ENCODE results near the gene SRCAP. TPM values are rescaled to one million over a fixed set of nuclear protein-coding genes. Genes with fewer than 3 reads are reported as not detected.

SRCAP gene
- polyA plus RNA-seq, 1 of the 3 experiments (the other 2 are of a cell fraction): 5.6 TPM

GRCh38 chr16:30761427-30761927, 62.5 kb downstream of the SRCAP start:
- DNase-seq: peak; percentile 72
- H4K20me1 ChIP-seq (ENCODE audit: insufficient read depth): no peaks in the 10 kb centered on the region
- H3K36me3 ChIP-seq (replicated peaks in 1 of 2; ENCODE audit: control insufficient read depth in 1 of 2, insufficient read depth in 2 of 2, low read length in 1 of 2): peaks cover 29 to 57% of the 10 kb centered on the region in 2 experiments
- peaks cover 49% of the 10 kb centered on the region for H3K79me2 ChIP-seq (ENCODE audit: insufficient read depth)
- TF ChIP-seq TEAD4 (IDR thresholded peaks at IDR 0.05; ENCODE audit: borderline replicate concordance, insufficient read depth) (no peak), EZH2phosphoT487 (IDR thresholded peaks at IDR 0.05; ENCODE audit: borderline replicate concordance, low read depth) (no peak), EP300 (IDR thresholded peaks at IDR 0.05; ENCODE audit: borderline replicate concordance in 1 of 2, low read depth in 1 of 2, low read length in 1 of 2) (no peak), ELF1 (IDR thresholded peaks at IDR 0.05) (no peak), TCF12 (IDR thresholded peaks at IDR 0.05) (no peak), NRF1 (IDR thresholded peaks at IDR 0.05; ENCODE audit: low read depth, low read length) (no peak), GABPA (IDR thresholded peaks at IDR 0.05; ENCODE audit: low read depth) (peak; percentile 56)
- TF ChIP-seq, protein P1, sequence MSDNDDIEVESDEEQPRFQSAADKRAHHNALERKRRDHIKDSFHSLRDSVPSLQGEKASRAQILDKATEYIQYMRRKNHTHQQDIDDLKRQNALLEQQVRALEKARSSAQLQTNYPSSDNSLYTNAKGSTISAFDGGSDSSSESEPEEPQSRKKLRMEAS (IDR thresholded peaks at IDR 0.05; ENCODE audit: low read depth): 0 out of 2 replicates have a peak, but pooled peaks have one; percentile 9
- H3K9me3 ChIP-seq: no peaks in the 10 kb centered on the region
- no peaks in the 10 kb centered on the region for H3K27me3 ChIP-seq (ENCODE audit: insufficient read depth)
- peak overlapping the region; percentile 95 to 97 for H3K4me3 ChIP-seq (ENCODE audit: low read depth in 2 of 2, low read length in 1 of 2)
- 3% methylated on average over 40 of the region's 64 CpGs for WGBS (ENCODE audit: low lambda C conversion rate)
- H3K27ac ChIP-seq (ENCODE audit: low read depth in 2 of 2, low read length in 1 of 2): peak overlapping the region; percentile 77 to 79
- H3K4me1 ChIP-seq (ENCODE audit: control insufficient read depth in 1 of 2, insufficient read depth in 2 of 2, low read depth in 1 of 2, low read length in 1 of 2): peaks cover 15 to 26% of the 10 kb centered on the region in 2 experiments
- H2AFZ ChIP-seq (ENCODE audit: low read depth): peak overlapping the region; percentile 70
- H3K9ac ChIP-seq: peak overlapping the region; percentile 89
- peak overlapping the region; percentile 100 for H3K4me2 ChIP-seq
- H3K9me2 ChIP-seq: no peaks in the 10 kb centered on the region
- ChIA-PET POLR2A (no interaction called here), CTCF (no interaction called here)
- H3F3A ChIP-seq (replicated peaks; ENCODE audit: insufficient read depth): peaks cover 7% of the 10 kb centered on the region

GRCh38 chr16:30761928-30762902, 63.2 kb downstream of the SRCAP start, which contains the start of the genes CFAP119 and RNF40:
CFAP119 (minus strand) TSS chr16:30762062; CDS start chr16:30761748, 314 bp downstream.
RNF40 (plus strand) TSS chr16:30762322; CDS start chr16:30762546, 224 bp downstream.
- WGBS (ENCODE audit: low lambda C conversion rate): under 1% methylated on average over 34 of the region's 60 CpGs
- Histone ChIP-seq H3K27ac (ENCODE audit: low read depth in 2 of 2, low read length in 1 of 2) (peak within 1 kb of the TSS; percentile 79 to 88), H4K20me1 (ENCODE audit: insufficient read depth) (no peaks in the 10 kb centered on the region), H3K27me3 (ENCODE audit: insufficient read depth) (no peaks in the 10 kb centered on the region), H3K9ac (peak within 1 kb of the TSS; percentile 89), H3K79me2 (ENCODE audit: insufficient read depth) (peaks cover 49% of the 10 kb centered on the region), H3K9me2 (no peaks in the 10 kb centered on the region), H3K4me3 (ENCODE audit: low read depth in 2 of 2, low read length in 1 of 2) (peak within 1 kb of the TSS; percentile 95 to 97), H3K36me3 (replicated peaks in 1 of 2; ENCODE audit: control insufficient read depth in 1 of 2, insufficient read depth in 2 of 2, low read length in 1 of 2) (peaks cover 29 to 57% of the 10 kb centered on the region in 2 experiments), H2AFZ (ENCODE audit: low read depth) (peak within 1 kb of the TSS; percentile 70), H3K4me2 (peak within 1 kb of the TSS; percentile 100), H3K4me1 (ENCODE audit: control insufficient read depth in 1 of 2, insufficient read depth in 2 of 2, low read depth in 1 of 2, low read length in 1 of 2) (peaks cover 15 to 26% of the 10 kb centered on the region in 2 experiments), H3F3A (replicated peaks; ENCODE audit: insufficient read depth) (peaks cover 7% of the 10 kb centered on the region), H3K9me3 (no peaks in the 10 kb centered on the region)
- DNase-seq: peak; percentile 99
- CTCF ChIA-PET: interaction anchor here (1.1 kb wide), 1 partner anchor 23 kb away, joined by 3 read pairs; no protein-coding TSS in a partner anchor
- POLR2A ChIA-PET: interaction anchor here (1.1 kb wide), 1 partner anchor 13 kb away, joined by 5 read pairs; no protein-coding TSS in a partner anchor
- TF ChIP-seq EP300 (IDR thresholded peaks at IDR 0.05; ENCODE audit: borderline replicate concordance in 1 of 2, low read depth in 1 of 2, low read length in 1 of 2) (no peak), GABPA (IDR thresholded peaks at IDR 0.05; ENCODE audit: low read depth) (peak; percentile 73), POLR2AphosphoS5 (IDR thresholded peaks at IDR 0.05; ENCODE audit: low read depth, low read length) (peak; percentile 86), FOSL2 (IDR thresholded peaks at IDR 0.05; ENCODE audit: borderline replicate concordance, low read depth) (no peak), FOXJ3 (CRISPR knock-in tag; IDR thresholded peaks at IDR 0.05) (no peak), TAF1 (IDR thresholded peaks at IDR 0.05; ENCODE audit: borderline replicate concordance, low read depth, low read length) (peak; percentile 95), ZBTB33 (IDR thresholded peaks at IDR 0.05; ENCODE audit: borderline replicate concordance, low read depth) (no peak), MXI1 (IDR thresholded peaks at IDR 0.05; ENCODE audit: low read depth, low read length) (peak; percentile 92), SMC3 (IDR thresholded peaks at IDR 0.05; ENCODE audit: low read depth, low read length) (no peak), NRF1 (IDR thresholded peaks at IDR 0.05; ENCODE audit: low read depth, low read length) (peak; percentile 82), USF2 (IDR thresholded peaks at IDR 0.05; ENCODE audit: borderline replicate concordance, low read depth, low read length) (no peak), TCF12 (IDR thresholded peaks at IDR 0.05) (peak; percentile 3; the same call in 1 of the 2 replicates), GATA2 (CRISPR knock-in tag; IDR thresholded peaks at IDR 0.05) (no peak)
- TF ChIP-seq, protein P2, sequence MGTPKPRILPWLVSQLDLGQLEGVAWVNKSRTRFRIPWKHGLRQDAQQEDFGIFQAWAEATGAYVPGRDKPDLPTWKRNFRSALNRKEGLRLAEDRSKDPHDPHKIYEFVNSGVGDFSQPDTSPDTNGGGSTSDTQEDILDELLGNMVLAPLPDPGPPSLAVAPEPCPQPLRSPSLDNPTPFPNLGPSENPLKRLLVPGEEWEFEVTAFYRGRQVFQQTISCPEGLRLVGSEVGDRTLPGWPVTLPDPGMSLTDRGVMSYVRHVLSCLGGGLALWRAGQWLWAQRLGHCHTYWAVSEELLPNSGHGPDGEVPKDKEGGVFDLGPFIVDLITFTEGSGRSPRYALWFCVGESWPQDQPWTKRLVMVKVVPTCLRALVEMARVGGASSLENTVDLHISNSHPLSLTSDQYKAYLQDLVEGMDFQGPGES (IDR thresholded peaks at IDR 0.05; ENCODE audit: low read depth, low read length): no peak
- TF ChIP-seq, protein P1 (IDR thresholded peaks at IDR 0.05; ENCODE audit: low read depth): peak; percentile 29; the same call in 1 of the 2 replicates
